ENCODE data around the gene CCDC157. TPM values are rescaled to one million over a fixed set of nuclear protein-coding genes. Genes with fewer than 3 reads are reported as not detected.
A peak's percentile ranks its signal among the peaks of the same experiment; 100 is the strongest.

The CCDC157 gene
- total and polyA plus RNA-seq, 2 of the 4 experiments (the other 2 are of a cell fraction) = 0.90 to 2.2 TPM

GRCh38 chr22:30357236-30357570 is 396 bp downstream of the CCDC157 start:
- peaks cover 12% of the 10 kb centered on the region for H3K4me1 ChIP-seq (ENCODE audit: control insufficient read depth, insufficient read depth, low read length)
- no peaks in the 10 kb centered on the region for H3K27me3 ChIP-seq (ENCODE audit: control insufficient read depth, insufficient read depth, low read length)
- H3K36me3 ChIP-seq (ENCODE audit: control insufficient read depth, insufficient read depth, low read length) = peaks cover 11% of the 10 kb centered on the region
- H2BK20ac ChIP-seq (ENCODE audit: low read depth, low read length) = no peak overlapping the region
- CTCF ChIA-PET = interaction anchor here (0.6 kb wide), 1 partner anchor 63 kb away, joined by 3 read pairs; no protein-coding TSS in a partner anchor
- peaks cover 15% of the 10 kb centered on the region for H3K9me1 ChIP-seq (ENCODE audit: insufficient read depth, low read length)
- no peak overlapping the region for H3K56ac ChIP-seq (ENCODE audit: extremely low read depth, insufficient read depth, low read length)
- no peak overlapping the region for H2BK15ac ChIP-seq (ENCODE audit: low read depth, low read length)
- peak overlapping the region; percentile 33; the same call in 1 of the 2 replicates for H3K14ac ChIP-seq (replicated peaks; ENCODE audit: low read depth, low read length)
- ATAC-seq (ENCODE audit: low read depth) (peak; percentile 2), DNase-seq (no peak)
- H4K20me1 ChIP-seq (ENCODE audit: insufficient read depth, low read length) = peaks cover 38% of the 10 kb centered on the region
- H4K91ac ChIP-seq (ENCODE audit: insufficient read depth, low read depth, low read length) = no peak overlapping the region
- in situ Hi-C loops (cut with MboI; ENCODE audit: low sequenced_read_pairs) (no loop called here), dilution Hi-C loops (cut with HindIII; ENCODE audit: low sequenced_read_pairs, unreplicated experiment) (no loop called here), intact Hi-C loops (cut with micrococcal nuclease) (loop anchor here (2.0 kb wide), 1 partner anchor 68 kb away; the partner anchor contains the start of gene CASTOR1)
- peak overlapping the region; percentile 98 for H3K4me3 ChIP-seq (ENCODE audit: insufficient read depth, low read depth, low read length)
- no peak overlapping the region for H3K18ac ChIP-seq (ENCODE audit: low read depth, low read length)
- WGBS, 2 experiments (ENCODE audit: extremely low coverage in 2 of 2, insufficient read length in 1 of 2) = 0% methylated on average over 3 of the region's 9 CpGs; no CpG with 5 or more reads in 1 of the 2 experiments
- no peak overlapping the region for H4K5ac ChIP-seq (ENCODE audit: low read depth, low read length)
- 0 out of 2 replicates have a peak overlapping the region, but pooled peaks have one; percentile 19 for H3K4ac ChIP-seq (ENCODE audit: low read depth, low read length)
- no peaks in the 10 kb centered on the region for H3K9me3 ChIP-seq (ENCODE audit: control insufficient read depth, insufficient read depth, low read length)
- peak overlapping the region; percentile 18 for H2AK9ac ChIP-seq (replicated peaks; ENCODE audit: low read depth, low read length, poor library complexity)
- POLR2A ChIA-PET (ENCODE audit: unreplicated experiment) = interaction anchor here (0.6 kb wide), 4 partner anchors 17 to 1481 kb away, joined by 3 to 11 read pairs (median 4); no protein-coding TSS in a partner anchor
- no peak overlapping the region for H2BK5ac ChIP-seq (ENCODE audit: low read depth, low read length, poor library complexity, severe bottlenecking)
- TF ChIP-seq, protein P1, sequence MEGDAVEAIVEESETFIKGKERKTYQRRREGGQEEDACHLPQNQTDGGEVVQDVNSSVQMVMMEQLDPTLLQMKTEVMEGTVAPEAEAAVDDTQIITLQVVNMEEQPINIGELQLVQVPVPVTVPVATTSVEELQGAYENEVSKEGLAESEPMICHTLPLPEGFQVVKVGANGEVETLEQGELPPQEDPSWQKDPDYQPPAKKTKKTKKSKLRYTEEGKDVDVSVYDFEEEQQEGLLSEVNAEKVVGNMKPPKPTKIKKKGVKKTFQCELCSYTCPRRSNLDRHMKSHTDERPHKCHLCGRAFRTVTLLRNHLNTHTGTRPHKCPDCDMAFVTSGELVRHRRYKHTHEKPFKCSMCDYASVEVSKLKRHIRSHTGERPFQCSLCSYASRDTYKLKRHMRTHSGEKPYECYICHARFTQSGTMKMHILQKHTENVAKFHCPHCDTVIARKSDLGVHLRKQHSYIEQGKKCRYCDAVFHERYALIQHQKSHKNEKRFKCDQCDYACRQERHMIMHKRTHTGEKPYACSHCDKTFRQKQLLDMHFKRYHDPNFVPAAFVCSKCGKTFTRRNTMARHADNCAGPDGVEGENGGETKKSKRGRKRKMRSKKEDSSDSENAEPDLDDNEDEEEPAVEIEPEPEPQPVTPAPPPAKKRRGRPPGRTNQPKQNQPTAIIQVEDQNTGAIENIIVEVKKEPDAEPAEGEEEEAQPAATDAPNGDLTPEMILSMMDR (conservative IDR thresholded peaks at IDR 0.05; ENCODE audit: low read depth, low read length) = no peak
- no peak for TF ChIP-seq CEBPB (IDR thresholded peaks at IDR 0.05; ENCODE audit: low read depth, low read length)
- no peak for TF ChIP-seq BHLHE40 (IDR thresholded peaks at IDR 0.05; ENCODE audit: low read depth, low read length)
- TF ChIP-seq RCOR1 (IDR thresholded peaks at IDR 0.05; ENCODE audit: insufficient replicate concordance, low read length) = no peak
- no peak for TF ChIP-seq NFE2L2 (IDR thresholded peaks at IDR 0.05; ENCODE audit: low read depth, low read length)
- no peak for TF ChIP-seq CHD1 (IDR thresholded peaks at IDR 0.05; ENCODE audit: low read depth, low read length)
- TF ChIP-seq, protein P2, sequence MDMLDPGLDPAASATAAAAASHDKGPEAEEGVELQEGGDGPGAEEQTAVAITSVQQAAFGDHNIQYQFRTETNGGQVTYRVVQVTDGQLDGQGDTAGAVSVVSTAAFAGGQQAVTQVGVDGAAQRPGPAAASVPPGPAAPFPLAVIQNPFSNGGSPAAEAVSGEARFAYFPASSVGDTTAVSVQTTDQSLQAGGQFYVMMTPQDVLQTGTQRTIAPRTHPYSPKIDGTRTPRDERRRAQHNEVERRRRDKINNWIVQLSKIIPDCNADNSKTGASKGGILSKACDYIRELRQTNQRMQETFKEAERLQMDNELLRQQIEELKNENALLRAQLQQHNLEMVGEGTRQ (IDR thresholded peaks at IDR 0.05; ENCODE audit: low read depth, low read length) = no peak
- TF ChIP-seq MAFK (IDR thresholded peaks at IDR 0.05; ENCODE audit: low read depth, low read length) = no peak
- TF ChIP-seq RFX5 (IDR thresholded peaks at IDR 0.05; ENCODE audit: low read depth, low read length) = no peak
- no peak for TF ChIP-seq FOS (IDR thresholded peaks at IDR 0.05; ENCODE audit: low read depth, low read length)
- TF ChIP-seq ELK1 (IDR thresholded peaks at IDR 0.05; ENCODE audit: borderline replicate concordance, low read depth, low read length) = no peak
- no peak for TF ChIP-seq MAZ (IDR thresholded peaks at IDR 0.05; ENCODE audit: borderline replicate concordance, low read depth, low read length)
- no peak for TF ChIP-seq MXI1 (IDR thresholded peaks at IDR 0.05; ENCODE audit: borderline replicate concordance, low read depth, low read length)
- TF ChIP-seq RAD21 (IDR thresholded peaks at IDR 0.05; ENCODE audit: low read length) = no peak
- TF ChIP-seq POLR2A (IDR thresholded peaks at IDR 0.05; ENCODE audit: low read depth, low read length) = no peak
- peaks cover 26 to 41% of the 10 kb centered on the region in 2 experiments for H3K79me1 ChIP-seq (ENCODE audit: low read depth in 1 of 2, low read length in 2 of 2)
- BruUV-seq (replicated peaks) = no TSS peak
- H4K8ac ChIP-seq (ENCODE audit: low read depth in 2 of 2, low read length in 2 of 2) = peak overlapping the region in 1 of 2 experiments; percentile 41; a peak in 1 of 4 replicates
- peak overlapping the region; percentile 45 for H3K9ac ChIP-seq (ENCODE audit: low read depth, low read length)
- H3K23ac ChIP-seq (ENCODE audit: low read depth, low read length) = no peak overlapping the region; the same call in 1 of the 2 replicates
- H2AK5ac ChIP-seq (ENCODE audit: low read depth, low read length) = no peak overlapping the region
- H2BK120ac ChIP-seq (ENCODE audit: low read depth, low read length) = no peak overlapping the region
- peak overlapping the region; percentile 90 for H3K4me2 ChIP-seq (ENCODE audit: low read depth, low read length)
- no peak overlapping the region; the same call in 1 of the 2 replicates for H3K27ac ChIP-seq (ENCODE audit: insufficient read depth, low read length)
- H2AFZ ChIP-seq (replicated peaks; ENCODE audit: low read length, poor library complexity) = peak overlapping the region; percentile 99

All from IMR-90 (cell line).